Activated CD8-positive, alpha-beta T cell treated with anti-CD3 and anti-CD28 coated beads, Interleukin-2, amount 10 ng/mL, durations not matched to agents 7 days and 5 days (primary cell): ENCODE results near the gene PDF. TPM values are rescaled to one million over a fixed set of nuclear protein-coding genes. Genes with fewer than 3 reads are reported as not detected.

Experiments used
- ATAC-seq: fragments of 150-1000 bp; cut with Tn5 transposase; one replicate; pipeline ENCODE4 v1.10.0; 2021; ENCODE audit warnings: moderate library complexity
- CTCF ChIA-PET: fragments of 350-600 bp; sonication (Branson Sonifier 250); formaldehyde crosslinking; loops from one replicate; lab custom pipeline; 2021; ENCODE audit warnings: antibody characterized with exemption; lab: Charles Lee
- POLR2A ChIA-PET: fragments of 350-600 bp; sonication (Branson Sonifier 250); formaldehyde crosslinking; loops from one replicate; lab custom pipeline; 2021; ENCODE audit warnings: antibody characterized with exemption; lab: Charles Lee
- DNase-seq: peaks from one replicate; pipeline ENCODE4 v3.0.0-alpha.2; 2020
- H3K27ac Mint-ChIP-seq: one replicate; pipeline ENCODE4 v1.8.0; 2021; ENCODE audit warnings: mild to moderate bottlenecking, mixed read lengths
- H3K27me3 Mint-ChIP-seq: one replicate; pipeline ENCODE4 v1.8.0; 2021; ENCODE audit warnings: low read depth, mixed read lengths
- H3K36me3 Mint-ChIP-seq: one replicate; pipeline ENCODE4 v1.8.0; 2021; ENCODE audit warnings: low read depth, mixed read lengths
- H3K4me1 Mint-ChIP-seq: one replicate; pipeline ENCODE4 v1.8.0; 2021; ENCODE audit warnings: low read depth, mixed read lengths
- H3K4me3 Mint-ChIP-seq: one replicate; pipeline ENCODE4 v1.8.0; 2021; ENCODE audit warnings: mild to moderate bottlenecking, mixed read lengths
- H3K9me3 Mint-ChIP-seq: one replicate; pipeline ENCODE4 v1.8.0; 2022; ENCODE audit warnings: mixed read lengths; ENCODE audit not compliant: insufficient read depth
- total RNA-seq, 2 experiments: library from RNA; stranded (reverse); gene quantifications; one replicate each; pipeline ENCODE4 v1.2.3, GENCODE V29; 2021

Gene PDF
- total RNA-seq, 2 experiments from 2014 or later, result 15.2 to 16.0 TPM

DNA sequence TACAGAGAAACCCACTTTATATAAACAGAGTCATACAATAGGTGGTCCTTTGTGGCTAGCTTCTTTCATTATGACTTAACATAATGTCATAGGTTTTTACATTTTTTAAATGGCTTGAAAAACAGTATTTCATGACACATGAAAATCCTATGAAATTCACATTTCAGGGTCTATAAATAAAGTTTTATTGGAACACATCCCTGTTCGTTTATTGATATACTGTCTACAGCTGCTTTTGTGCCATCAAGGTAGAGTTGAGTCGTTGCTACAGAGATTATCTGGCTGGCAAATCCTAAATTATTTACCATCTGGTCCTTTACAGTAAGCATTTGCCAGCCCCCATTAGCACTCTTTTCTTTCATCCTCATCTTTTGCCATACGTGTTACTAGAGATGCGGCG, 16.9 kb downstream of the PDF start:
- CTCF ChIA-PET, result no interaction called here
- DNase-seq (no peak), ATAC-seq (no peak)
- H3K27ac Mint-ChIP-seq, result peak overlapping the region; percentile 60
- H3K9me3 Mint-ChIP-seq, result no peaks in the 10 kb centered on the region
- H3K4me3 Mint-ChIP-seq, result peak overlapping the region; percentile 55
- POLR2A ChIA-PET, result no interaction called here
- H3K4me1 Mint-ChIP-seq, result peaks cover 23% of the 10 kb centered on the region
- H3K36me3 Mint-ChIP-seq, result peaks cover 41% of the 10 kb centered on the region
- H3K27me3 Mint-ChIP-seq, result no peaks in the 10 kb centered on the region

DNA sequence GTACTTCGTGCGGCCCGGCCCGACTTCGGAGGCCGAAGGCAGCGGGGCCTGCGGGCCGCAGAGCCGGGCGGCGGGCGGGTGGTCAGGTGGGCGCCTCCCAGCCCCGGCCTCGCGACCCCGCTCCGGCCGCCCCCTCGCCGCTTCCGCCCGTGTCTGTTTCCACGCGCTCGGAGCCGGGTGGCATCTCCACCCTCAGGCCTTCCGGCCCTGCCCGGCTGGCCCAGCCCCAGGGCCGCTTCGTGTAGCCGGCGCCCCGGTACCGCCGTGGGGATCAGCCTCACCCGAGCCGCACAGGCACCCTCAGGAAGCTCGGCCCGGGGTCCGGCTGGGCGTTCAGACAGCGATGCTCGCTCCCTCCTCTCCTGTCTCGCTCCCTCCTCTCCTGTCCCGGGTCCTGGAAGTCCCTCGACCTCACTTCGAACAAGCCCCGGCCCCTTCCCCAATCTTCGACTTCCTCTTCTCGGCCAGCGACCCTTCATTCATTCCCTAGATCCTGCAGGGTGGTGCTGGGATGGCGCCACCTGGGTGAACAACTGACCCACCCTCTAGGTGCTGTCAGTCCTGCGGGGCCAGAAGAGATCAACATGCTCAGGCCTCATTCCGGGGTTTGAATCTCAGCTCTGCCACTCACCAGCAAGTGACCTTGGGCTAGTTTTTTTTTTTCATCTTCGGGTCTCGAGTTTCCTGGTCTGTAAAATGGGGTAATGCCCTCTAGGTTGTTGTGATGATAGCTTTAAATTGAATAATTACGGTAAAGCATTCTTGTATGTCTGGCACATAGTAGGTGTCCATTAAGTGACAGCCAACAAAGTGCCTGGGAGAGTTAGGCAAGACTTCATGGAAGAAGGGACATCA, 18.6 kb downstream of the PDF start:
- H3K27me3 Mint-ChIP-seq, result no peaks in the 10 kb centered on the region
- peak overlapping the region; percentile 98 for H3K27ac Mint-ChIP-seq
- CTCF ChIA-PET, result interaction anchor here (1.0 to 1.4 kb wide), 5 partner anchors 15 to 721 kb away, joined by 3 to 8 read pairs (median 3); partner anchors contain the start of genes NIP7 and PDF
- POLR2A ChIA-PET, result interaction anchor here (0.7 to 1.2 kb wide), 3 partner anchors 15 to 380 kb away, joined by 3 to 5 read pairs (median 4); no protein-coding TSS in a partner anchor
- ATAC-seq (peak; percentile 69), DNase-seq (peak; percentile 58)
- H3K36me3 Mint-ChIP-seq, result peaks cover 32% of the 10 kb centered on the region
- no peaks in the 10 kb centered on the region for H3K9me3 Mint-ChIP-seq
- peak overlapping the region; percentile 100 for H3K4me3 Mint-ChIP-seq
- peaks cover 23% of the 10 kb centered on the region for H3K4me1 Mint-ChIP-seq

DNA sequence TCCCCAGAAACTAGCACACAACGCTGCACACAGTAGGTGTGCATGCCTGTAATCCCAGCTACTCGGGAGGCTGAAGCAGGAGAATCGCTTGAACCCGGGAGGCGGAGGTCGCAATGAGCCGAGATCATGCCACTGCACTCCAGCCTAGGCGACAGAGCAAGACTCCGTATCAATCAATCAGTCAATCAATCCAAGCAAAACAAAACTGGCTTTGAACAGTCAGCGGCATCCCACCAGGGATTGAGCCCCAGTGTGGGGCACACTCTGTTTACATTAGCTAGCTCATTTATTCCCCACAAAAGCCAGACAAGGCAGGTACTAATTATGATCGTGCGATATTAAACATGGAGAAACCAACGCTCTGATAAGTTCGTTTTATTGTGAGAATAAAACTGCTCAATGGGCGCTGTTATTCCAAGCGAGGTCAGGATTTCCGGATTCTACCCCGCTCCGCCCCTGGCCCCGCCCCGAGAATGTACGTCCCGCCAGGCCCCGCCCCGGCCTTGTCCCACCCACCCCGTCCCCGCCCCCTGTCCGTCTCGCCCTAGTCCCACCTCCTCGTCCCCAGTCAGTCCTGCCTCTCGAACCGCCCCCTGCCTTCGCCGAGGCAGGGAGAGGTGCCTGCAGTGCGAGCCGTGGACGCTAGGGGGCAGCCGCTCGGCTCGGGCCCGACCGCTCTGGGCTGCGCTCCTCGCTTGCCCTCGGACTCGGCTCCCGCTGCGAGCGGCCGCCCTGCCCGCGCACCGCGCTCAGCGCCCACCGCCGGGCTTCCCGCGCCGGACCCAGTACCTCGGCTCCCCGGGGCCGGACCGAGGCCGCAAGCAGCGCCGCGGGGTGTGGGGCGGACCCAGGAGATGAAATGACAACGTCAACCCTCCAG, 19.5 kb downstream of the PDF start, which contains the start of gene VPS4A:
VPS4A (plus strand) TSS at position 698 of the 880 bp plus-strand sequence; CDS start at position 860, 162 bp downstream.
- peaks cover 23% of the 10 kb centered on the region for H3K4me1 Mint-ChIP-seq
- peak within 1 kb of the TSS; percentile 100 for H3K4me3 Mint-ChIP-seq
- ATAC-seq (peak; percentile 98), DNase-seq (peak; percentile 97)
- no peaks in the 10 kb centered on the region for H3K27me3 Mint-ChIP-seq
- POLR2A ChIA-PET, result interaction anchor here (0.6 to 1.0 kb wide), 3 partner anchors 29 to 178 kb away, joined by 3 read pairs; partner anchors contain the start of genes CHTF8 and UTP4
- CTCF ChIA-PET, result interaction anchor here (0.6 to 1.4 kb wide), 6 partner anchors 19 to 1522 kb away, joined by 3 to 8 read pairs (median 4); partner anchors contain the start of genes NIP7, PDF and SNTB2
- peaks cover 23% of the 10 kb centered on the region for H3K36me3 Mint-ChIP-seq
- no peaks in the 10 kb centered on the region for H3K9me3 Mint-ChIP-seq
- H3K27ac Mint-ChIP-seq, result peak within 1 kb of the TSS; percentile 98

DNA sequence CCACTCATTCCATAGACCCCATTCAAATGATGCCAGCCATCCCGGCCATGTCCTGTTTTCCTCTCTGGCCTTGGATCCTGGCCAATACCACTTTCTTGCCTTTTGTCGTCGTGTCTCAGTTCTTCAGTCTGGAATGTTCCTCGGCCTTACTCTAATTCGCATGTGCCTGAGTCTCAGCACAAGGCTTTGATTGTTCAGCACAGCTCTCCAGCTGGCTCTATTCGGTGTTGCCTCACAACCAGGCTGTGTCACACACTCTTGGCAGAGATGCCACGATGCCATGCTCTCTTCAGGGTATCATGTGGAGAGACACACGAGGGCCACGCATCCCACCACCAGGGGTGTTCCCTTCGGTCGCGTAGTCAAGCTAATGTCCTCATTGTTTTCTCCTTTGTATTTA, 21.1 kb downstream of the PDF start:
- DNase-seq, result no peak
- H3K4me1 Mint-ChIP-seq, result peaks cover 20% of the 10 kb centered on the region
- ATAC-seq, result no peak
- ChIA-PET CTCF (no interaction called here), POLR2A (interaction anchor here (0.6 kb wide), 1 partner anchor 33 kb away, joined by 3 read pairs; no protein-coding TSS in a partner anchor)
- H3K36me3 Mint-ChIP-seq, result peaks cover 18% of the 10 kb centered on the region
- no peak overlapping the region for H3K4me3 Mint-ChIP-seq
- H3K9me3 Mint-ChIP-seq, result no peaks in the 10 kb centered on the region
- H3K27me3 Mint-ChIP-seq, result no peaks in the 10 kb centered on the region
- peak overlapping the region; percentile 60 for H3K27ac Mint-ChIP-seq

DNA sequence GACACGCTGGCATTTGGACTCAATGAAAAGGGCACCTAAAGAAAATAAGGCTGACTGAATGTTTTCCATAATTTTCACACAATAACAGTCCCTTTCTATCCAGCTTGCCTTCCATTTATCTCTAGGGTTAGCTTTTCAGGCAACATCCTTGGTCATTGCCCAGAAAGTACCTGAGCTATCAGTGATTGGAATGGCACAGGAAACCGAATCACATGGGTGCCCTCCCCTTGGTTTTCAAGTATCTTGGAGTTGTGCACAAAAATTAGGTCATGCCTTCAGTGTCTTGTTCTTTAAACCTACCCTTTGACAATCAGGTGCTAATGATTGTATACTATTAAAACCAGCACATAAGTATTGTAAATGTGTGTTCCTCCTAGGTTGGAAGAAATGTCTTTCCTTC, 22.5 kb downstream of the PDF start:
- CTCF ChIA-PET, result no interaction called here
- Mint-ChIP-seq H3K4me1 (peaks cover 12% of the 10 kb centered on the region), H3K27ac (no peak overlapping the region), H3K4me3 (no peak overlapping the region), H3K36me3 (peaks cover 8% of the 10 kb centered on the region), H3K27me3 (no peaks in the 10 kb centered on the region), H3K9me3 (no peaks in the 10 kb centered on the region)
- POLR2A ChIA-PET, result interaction anchor here (0.6 kb wide), 1 partner anchor 146 kb away, joined by 3 read pairs; no protein-coding TSS in a partner anchor
- ATAC-seq, result no peak
- no peak for DNase-seq

DNA sequence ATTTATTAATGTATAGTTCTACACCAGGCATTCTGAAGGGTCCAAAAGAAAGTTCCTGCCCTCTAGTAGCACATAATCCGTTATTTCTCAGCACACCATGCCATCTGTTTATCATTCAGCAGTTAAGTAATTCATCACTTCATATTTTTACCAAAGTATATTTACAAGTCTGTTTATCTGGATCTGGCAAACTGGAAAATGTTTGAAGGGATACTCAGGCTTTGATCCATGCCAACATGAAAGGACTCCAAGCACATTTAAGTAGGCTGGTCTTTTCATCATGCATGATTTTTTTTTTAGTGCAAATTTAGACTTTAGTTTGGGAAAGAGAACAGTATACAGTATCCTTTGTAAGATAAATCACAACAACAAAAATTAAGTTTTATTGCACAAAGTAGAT, 23.3 kb downstream of the PDF start:
- Mint-ChIP-seq H3K4me3 (no peak overlapping the region), H3K36me3 (peaks cover 5% of the 10 kb centered on the region), H3K9me3 (no peaks in the 10 kb centered on the region), H3K4me1 (peaks cover 9% of the 10 kb centered on the region), H3K27ac (no peak overlapping the region), H3K27me3 (no peaks in the 10 kb centered on the region)
- ATAC-seq, result no peak
- DNase-seq, result no peak
- ChIA-PET CTCF (no interaction called here), POLR2A (interaction anchor here (0.6 kb wide), 1 partner anchor 145 kb away, joined by 3 read pairs; no protein-coding TSS in a partner anchor)

DNA sequence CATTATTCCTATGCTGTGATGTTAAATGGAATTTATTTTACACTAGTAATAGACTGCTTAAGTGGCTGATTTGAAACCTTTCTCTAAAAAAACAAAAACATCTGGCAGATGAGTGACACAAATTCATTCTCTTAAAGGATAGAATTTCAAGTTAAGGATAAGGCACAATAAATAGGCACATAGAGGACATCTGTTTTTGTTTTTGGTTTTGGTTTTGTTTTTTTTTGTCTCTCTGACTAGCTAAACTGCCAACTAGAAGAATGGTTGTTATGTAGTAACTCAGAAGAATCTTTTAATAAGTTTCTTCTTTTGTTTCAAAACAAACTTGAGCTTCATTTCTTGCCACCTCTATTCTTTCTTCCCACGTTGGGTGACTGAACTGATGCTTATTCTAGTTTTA, 24.4 kb downstream of the PDF start:
- Mint-ChIP-seq H3K4me3 (no peak overlapping the region), H3K9me3 (no peaks in the 10 kb centered on the region), H3K27me3 (no peaks in the 10 kb centered on the region), H3K27ac (no peak overlapping the region), H3K36me3 (peaks cover 3% of the 10 kb centered on the region), H3K4me1 (peaks cover 7% of the 10 kb centered on the region)
- POLR2A ChIA-PET, result no interaction called here
- ATAC-seq (no peak), DNase-seq (no peak)
- CTCF ChIA-PET, result interaction anchor here (0.7 to 0.8 kb wide), 2 partner anchors 152 to 156 kb away, joined by 3 read pairs; no protein-coding TSS in a partner anchor

DNA sequence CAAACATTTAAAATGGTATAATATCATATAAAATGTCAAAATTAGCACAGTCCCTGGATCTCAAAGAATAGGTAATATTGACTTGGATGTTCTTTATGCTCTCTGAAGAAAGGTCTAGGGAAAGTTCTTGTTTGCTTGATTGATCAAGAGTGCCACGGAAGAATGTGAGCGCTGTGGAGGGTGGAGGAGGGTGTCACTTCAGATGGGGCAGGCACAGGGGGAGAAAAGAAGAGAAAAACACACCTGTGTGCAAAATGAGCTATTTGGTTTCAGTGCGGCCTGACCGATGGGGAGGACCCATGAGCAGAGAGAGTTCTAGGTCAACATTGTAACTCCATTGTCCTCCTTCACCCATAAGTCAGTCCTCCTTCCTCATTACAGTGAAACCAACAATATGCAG, 28.1 kb downstream of the PDF start:
- POLR2A ChIA-PET, result no interaction called here
- Mint-ChIP-seq H3K27ac (no peak overlapping the region), H3K9me3 (no peaks in the 10 kb centered on the region), H3K4me3 (no peak overlapping the region), H3K36me3 (peaks cover 11% of the 10 kb centered on the region), H3K27me3 (no peaks in the 10 kb centered on the region), H3K4me1 (no peaks in the 10 kb centered on the region)
- no peak for ATAC-seq
- no peak for DNase-seq
- CTCF ChIA-PET, result interaction anchor here (1.0 to 1.3 kb wide), 3 partner anchors 16 to 152 kb away, joined by 3 to 4 read pairs (median 3); no protein-coding TSS in a partner anchor

DNA sequence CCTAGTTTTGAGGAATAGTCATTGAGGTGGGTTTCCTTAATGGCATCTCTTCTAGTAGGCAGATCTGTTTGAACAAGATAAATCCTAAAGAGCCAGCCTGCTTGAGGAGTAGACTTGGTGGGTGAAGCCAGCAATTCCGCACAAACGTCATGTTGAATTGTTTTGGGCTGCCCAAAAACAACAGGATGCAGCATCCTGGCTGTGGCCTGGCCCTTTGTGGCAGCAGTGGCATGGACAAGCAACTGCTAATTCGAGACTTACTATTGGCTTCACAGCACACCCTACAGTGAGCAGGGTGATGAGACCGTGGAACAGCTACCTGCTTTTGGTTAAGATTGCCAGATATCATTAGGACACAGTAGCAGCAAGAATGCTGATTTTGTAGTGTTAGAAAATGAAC, 28.5 kb downstream of the PDF start:
- Mint-ChIP-seq H3K27ac (no peak overlapping the region), H3K4me3 (no peak overlapping the region), H3K4me1 (no peaks in the 10 kb centered on the region), H3K9me3 (no peaks in the 10 kb centered on the region), H3K27me3 (no peaks in the 10 kb centered on the region), H3K36me3 (peaks cover 11% of the 10 kb centered on the region)
- CTCF ChIA-PET, result interaction anchor here (0.8 to 1.3 kb wide), 3 partner anchors 15 to 19 kb away, joined by 3 to 4 read pairs (median 3); no protein-coding TSS in a partner anchor
- no peak for ATAC-seq
- POLR2A ChIA-PET, result no interaction called here
- no peak for DNase-seq

DNA sequence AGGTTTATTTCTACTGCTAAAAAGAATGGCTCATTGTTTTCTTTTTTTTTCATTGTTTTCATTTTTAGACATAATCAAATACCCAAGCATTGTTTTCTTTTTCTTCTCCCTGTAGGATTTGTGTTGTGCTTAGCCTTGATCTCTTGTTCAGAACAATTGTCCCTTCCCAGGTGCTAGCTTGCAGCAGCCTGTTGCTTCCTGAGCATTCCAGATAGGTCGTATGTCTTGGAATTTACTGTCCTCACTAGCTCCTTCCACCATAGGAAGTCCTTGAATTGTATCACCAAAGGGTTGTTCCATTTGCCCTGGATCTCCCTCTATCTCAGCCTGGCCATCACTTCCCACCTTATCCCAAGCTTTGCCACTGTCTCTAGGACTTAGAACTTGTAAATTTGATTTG, 29.2 kb downstream of the PDF start:
- peaks cover 11% of the 10 kb centered on the region for H3K36me3 Mint-ChIP-seq
- CTCF ChIA-PET, result interaction anchor here (0.8 kb wide), 1 partner anchor 15 kb away, joined by 4 read pairs; no protein-coding TSS in a partner anchor
- no peaks in the 10 kb centered on the region for H3K4me1 Mint-ChIP-seq
- POLR2A ChIA-PET, result no interaction called here
- ATAC-seq (no peak), DNase-seq (no peak)
- H3K27ac Mint-ChIP-seq, result no peak overlapping the region
- no peak overlapping the region for H3K4me3 Mint-ChIP-seq
- H3K27me3 Mint-ChIP-seq, result no peaks in the 10 kb centered on the region
- no peaks in the 10 kb centered on the region for H3K9me3 Mint-ChIP-seq

DNA sequence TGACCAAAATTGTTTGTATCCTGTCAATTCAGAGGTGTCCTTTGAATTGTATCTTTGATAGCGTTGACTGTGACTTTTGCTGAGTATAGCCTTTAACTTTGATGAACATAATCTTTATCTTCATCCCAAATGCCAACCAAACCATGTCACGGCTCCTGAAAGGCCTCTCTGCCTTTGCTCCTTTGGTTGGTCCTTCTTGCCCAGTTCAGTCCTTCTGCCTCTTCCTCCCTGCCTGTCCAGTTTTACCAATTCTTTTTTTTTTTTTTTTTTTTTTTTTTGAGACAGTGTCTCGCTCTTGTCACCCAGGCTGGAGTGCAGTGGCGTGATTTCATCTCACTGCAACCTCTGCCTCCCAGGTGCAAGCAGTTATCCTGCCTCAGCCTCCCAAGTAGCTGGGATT, 32.1 kb downstream of the PDF start:
- no peaks in the 10 kb centered on the region for H3K27me3 Mint-ChIP-seq
- no peaks in the 10 kb centered on the region for H3K9me3 Mint-ChIP-seq
- DNase-seq (no peak), ATAC-seq (no peak)
- H3K36me3 Mint-ChIP-seq, result peaks cover 10% of the 10 kb centered on the region
- POLR2A ChIA-PET, result no interaction called here
- H3K4me3 Mint-ChIP-seq, result no peak overlapping the region
- H3K4me1 Mint-ChIP-seq, result no peaks in the 10 kb centered on the region
- H3K27ac Mint-ChIP-seq, result no peak overlapping the region
- CTCF ChIA-PET, result no interaction called here
